Loucy (cell line): ENCODE results near the gene TET2.

Experiments
- H2AFZ ChIP-seq: fragments of 200-600 bp; sonication (generic); 2 replicates; pipeline ENCODE4 v1.6.0; 2016; ENCODE audit warnings: antibody characterized with exemption, mild to moderate bottlenecking, low read length, moderate library complexity
- H3F3A ChIP-seq: fragments of 200-600 bp; 2 replicates; pipeline ENCODE4 v1.6.0; 2016; ENCODE audit warnings: antibody characterized with exemption, low read depth, mild to moderate bottlenecking
- H3K27me3 ChIP-seq: fragments of 200-600 bp; sonication (generic); 2 replicates; pipeline ENCODE4 v1.6.1; 2014; ENCODE audit warnings: low read length, mild to moderate bottlenecking; ENCODE audit not compliant: insufficient read depth, poor library complexity, severe bottlenecking
- H3K36me3 ChIP-seq: fragments of 200-600 bp; sonication (generic); 2 replicates; pipeline ENCODE4 v1.6.1; 2016; ENCODE audit warnings: low read length; ENCODE audit not compliant: insufficient read depth
- H3K4me1 ChIP-seq: fragments of 200-600 bp; sonication (generic); 2 replicates; pipeline ENCODE4 v1.5.1; 2014; ENCODE audit warnings: low read length, mild to moderate bottlenecking; ENCODE audit not compliant: insufficient read depth, poor library complexity, severe bottlenecking
- H3K4me2 ChIP-seq: fragments of 200-600 bp; sonication (generic); 2 replicates; pipeline ENCODE4 v1.6.0; 2014; ENCODE audit warnings: antibody characterized with exemption, low read length, low read depth, mild to moderate bottlenecking; ENCODE audit not compliant: poor library complexity, severe bottlenecking
- H3K4me3 ChIP-seq: fragments of 200-600 bp; sonication (generic); 2 replicates; pipeline ENCODE4 v1.5.1; 2014; ENCODE audit warnings: low read length, mild to moderate bottlenecking, mixed read lengths; ENCODE audit not compliant: poor library complexity, severe bottlenecking
- H3K79me2 ChIP-seq: fragments of 200-600 bp; sonication (generic); 2 replicates; pipeline ENCODE4 v1.6.1; 2014; ENCODE audit warnings: low read length; ENCODE audit not compliant: insufficient read depth
- H3K9ac ChIP-seq: fragments of 200-600 bp; sonication (generic); 2 replicates; pipeline ENCODE4 v1.6.0; 2014; ENCODE audit warnings: mild to moderate bottlenecking, low read depth, low read length, moderate library complexity; ENCODE audit not compliant: poor library complexity, severe bottlenecking
- H3K9me2 ChIP-seq: fragments of 200-600 bp; sonication (generic); replicated peaks from 2 replicates; pipeline ENCODE4 v1.6.1; 2016; ENCODE audit warnings: low read depth, low read length, mixed read lengths
- H3K9me3 ChIP-seq: fragments of 200-600 bp; sonication (generic); 2 replicates; pipeline ENCODE4 v1.6.1; 2014; ENCODE audit warnings: mild to moderate bottlenecking, antibody characterized with exemption, low read length, low read depth; ENCODE audit not compliant: insufficient read depth
- H4K20me1 ChIP-seq: fragments of 200-600 bp; sonication (generic); 2 replicates; pipeline ENCODE4 v1.6.0; 2014; ENCODE audit warnings: antibody characterized with exemption, low read length, mild to moderate bottlenecking; ENCODE audit not compliant: insufficient read depth, poor library complexity, severe bottlenecking
- EZH2phosphoT487 ChIP-seq: fragments of 200-600 bp; IDR thresholded peaks from 2 replicates; pipeline ENCODE4 v1.6.1; 2018; ENCODE audit warnings: antibody characterized with exemption, mild to moderate bottlenecking, moderate library complexity, borderline replicate concordance
- TF ChIP-seq, protein P1 (sequence below): fragments of 200-600 bp; sonication (generic); conservative IDR thresholded peaks from 2 replicates; pipeline ENCODE4 v1.5.1; 2014; ENCODE audit warnings: mild to moderate bottlenecking, antibody characterized with exemption, low read length

The TET2 gene

GRCh38 chr4:105146276-105147015 is at the start of gene TET2:
Gene TET2 (plus strand): TSS chr4:105146876. CDS start chr4:105233943, 87,067 bp downstream.
- no peak for TF ChIP-seq EZH2phosphoT487
- TF ChIP-seq, protein P1, sequence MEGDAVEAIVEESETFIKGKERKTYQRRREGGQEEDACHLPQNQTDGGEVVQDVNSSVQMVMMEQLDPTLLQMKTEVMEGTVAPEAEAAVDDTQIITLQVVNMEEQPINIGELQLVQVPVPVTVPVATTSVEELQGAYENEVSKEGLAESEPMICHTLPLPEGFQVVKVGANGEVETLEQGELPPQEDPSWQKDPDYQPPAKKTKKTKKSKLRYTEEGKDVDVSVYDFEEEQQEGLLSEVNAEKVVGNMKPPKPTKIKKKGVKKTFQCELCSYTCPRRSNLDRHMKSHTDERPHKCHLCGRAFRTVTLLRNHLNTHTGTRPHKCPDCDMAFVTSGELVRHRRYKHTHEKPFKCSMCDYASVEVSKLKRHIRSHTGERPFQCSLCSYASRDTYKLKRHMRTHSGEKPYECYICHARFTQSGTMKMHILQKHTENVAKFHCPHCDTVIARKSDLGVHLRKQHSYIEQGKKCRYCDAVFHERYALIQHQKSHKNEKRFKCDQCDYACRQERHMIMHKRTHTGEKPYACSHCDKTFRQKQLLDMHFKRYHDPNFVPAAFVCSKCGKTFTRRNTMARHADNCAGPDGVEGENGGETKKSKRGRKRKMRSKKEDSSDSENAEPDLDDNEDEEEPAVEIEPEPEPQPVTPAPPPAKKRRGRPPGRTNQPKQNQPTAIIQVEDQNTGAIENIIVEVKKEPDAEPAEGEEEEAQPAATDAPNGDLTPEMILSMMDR, result no peak
- H3F3A ChIP-seq, result no peaks in the 10 kb centered on the region
- no peaks in the 10 kb centered on the region for H3K27me3 ChIP-seq
- no peaks in the 10 kb centered on the region for H3K4me1 ChIP-seq
- H3K79me2 ChIP-seq, result no peaks in the 10 kb centered on the region
- H3K9me3 ChIP-seq, result no peaks in the 10 kb centered on the region
- no peaks in the 10 kb centered on the region for H3K9me2 ChIP-seq
- no peak within 1 kb of the TSS for H3K4me2 ChIP-seq
- no peaks in the 10 kb centered on the region for H3K36me3 ChIP-seq
- H2AFZ ChIP-seq, result no peak within 1 kb of the TSS
- no peak within 1 kb of the TSS for H3K4me3 ChIP-seq
- no peaks in the 10 kb centered on the region for H4K20me1 ChIP-seq
- H3K9ac ChIP-seq, result no peak within 1 kb of the TSS

- H3K9me3 ChIP-seq, result no peaks in the 10 kb centered on the region
- no peak overlapping the region for H3K9ac ChIP-seq
- no peaks in the 10 kb centered on the region for H3K79me2 ChIP-seq
- H3K27me3 ChIP-seq, result no peaks in the 10 kb centered on the region
- H3K36me3 ChIP-seq, result no peaks in the 10 kb centered on the region
- no peaks in the 10 kb centered on the region for H4K20me1 ChIP-seq
- no peak overlapping the region for H2AFZ ChIP-seq
- H3K4me2 ChIP-seq, result no peak overlapping the region
- no peaks in the 10 kb centered on the region for H3K4me1 ChIP-seq
- no peaks in the 10 kb centered on the region for H3F3A ChIP-seq
- H3K4me3 ChIP-seq, result no peak overlapping the region
- H3K9me2 ChIP-seq, result no peaks in the 10 kb centered on the region
- no peak for TF ChIP-seq EZH2phosphoT487
- TF ChIP-seq, protein P1, result no peak
Measured at GRCh38 chr4:105102016-105102415, 44.7 kb upstream of the TET2 start.

- Histone ChIP-seq H3K27me3 (no peaks in the 10 kb centered on the region), H2AFZ (no peak overlapping the region), H3K9me3 (no peaks in the 10 kb centered on the region), H3K79me2 (no peaks in the 10 kb centered on the region), H3K4me2 (no peak overlapping the region), H3F3A (no peaks in the 10 kb centered on the region), H4K20me1 (no peaks in the 10 kb centered on the region), H3K36me3 (no peaks in the 10 kb centered on the region), H3K9ac (no peak overlapping the region), H3K9me2 (no peaks in the 10 kb centered on the region), H3K4me1 (no peaks in the 10 kb centered on the region), H3K4me3 (no peak overlapping the region)
- TF ChIP-seq, protein P1, result no peak
- TF ChIP-seq EZH2phosphoT487, result no peak
Measured at GRCh38 chr4:105106426-105106825, 40.2 kb upstream of the TET2 start.
